GM13977 (cell line): ENCODE data around the gene MRPL52.
A peak's percentile ranks its signal among the peaks of the same experiment; 100 is the strongest.
"Not testable (repeated sequence)": the region's sequence is repeated elsewhere in the genome, so short reads cannot be mapped to it uniquely, and the experiment has no call there.

Experiments
- DNase-seq: peaks from one replicate; pipeline ENCODE4 v3.0.0; 2012; ENCODE audit warnings: low spot score
- CTCF ChIP-seq: IDR thresholded peaks from 2 replicates; pipeline ENCODE4 v1.5.1; 2012; ENCODE audit warnings: mild to moderate bottlenecking, control low read depth; ENCODE audit not compliant: insufficient read depth; ENCODE audit errors: extremely low read depth, missing control alignments
- in situ Hi-C: fragments of 300-500 bp; cut with MboI; formaldehyde crosslinking; loops from one replicate; pipeline ENCODE4 v1.12.0; 2022; ENCODE audit warnings: low sequenced_read_pairs, low pct_unique_long_range_greater_than_20kb, mixed read lengths, inconsistent platforms; ENCODE audit not compliant: unreplicated experiment

MRPL52 gene

GRCh38 chr14:22800346-22800745 lies 29.3 kb upstream of the MRPL52 start:
- no peak for TF ChIP-seq CTCF
- in situ Hi-C loops = no loop called here
- DNase-seq = no peak

GRCh38 chr14:22801716-22802115 lies 28.0 kb upstream of the MRPL52 start:
- no peak for TF ChIP-seq CTCF
- in situ Hi-C loops = no loop called here
- no peak for DNase-seq

- DNase-seq = peak; percentile 24
- in situ Hi-C loops = no loop called here
- TF ChIP-seq CTCF = no peak
These were observed 26.6 kb upstream of the MRPL52 start for GRCh38 chr14:22802860-22803686.

- in situ Hi-C loops = no loop called here
- DNase-seq = peak; percentile 29
- TF ChIP-seq CTCF = no peak
These were observed 26.1 kb upstream of the MRPL52 start for GRCh38 chr14:22803687-22803974.

GRCh38 chr14:22805235-22805634 lies 24.5 kb upstream of the MRPL52 start:
- DNase-seq, in situ Hi-C loops: not testable (repeated sequence)

- in situ Hi-C loops = no loop called here
- no peak for TF ChIP-seq CTCF
- DNase-seq = no peak
These were observed 22.1 kb upstream of the MRPL52 start for GRCh38 chr14:22807432-22808087.
